Nephron (organoid): ENCODE data around the gene CDC42.

ENCODE experiments used
- H3K27ac Mint-ChIP-seq, 3 experiments: 2 replicates each; pipeline ENCODE4 v1.8.0; 2020; ENCODE audit warnings: mixed read lengths in 3 of 3, mild to moderate bottlenecking in 2 of 3, moderate library complexity in 1 of 3
- H3K27me3 Mint-ChIP-seq: 2 replicates; pipeline ENCODE4 v1.8.0; 2021; ENCODE audit warnings: low read depth, mild to moderate bottlenecking, moderate library complexity, mixed read lengths
- H3K36me3 Mint-ChIP-seq: 2 replicates; pipeline ENCODE4 v1.8.0; 2020; ENCODE audit warnings: low read depth, mixed read lengths
- H3K4me1 Mint-ChIP-seq: 2 replicates; pipeline ENCODE4 v1.8.0; 2020; ENCODE audit warnings: mixed read lengths
- H3K4me3 Mint-ChIP-seq, 3 experiments: 2 replicates each; pipeline ENCODE4 v1.8.0; 2020; ENCODE audit warnings: mild to moderate bottlenecking in 3 of 3, mixed read lengths in 3 of 3, moderate library complexity in 2 of 3
- H3K9me3 Mint-ChIP-seq: 2 replicates; pipeline ENCODE4 v1.8.0; 2020; ENCODE audit warnings: mixed read lengths
- TF ChIP-seq, protein P1 (sequence below), 3 experiments: fragments of 200-600 bp; sonication (generic); IDR thresholded peaks; one replicate each; pipeline ENCODE4 v1.5.0; 2021; ENCODE audit warnings: antibody characterized with exemption in 3 of 3; ENCODE audit not compliant: unreplicated experiment in 3 of 3

Gene CDC42

DNA sequence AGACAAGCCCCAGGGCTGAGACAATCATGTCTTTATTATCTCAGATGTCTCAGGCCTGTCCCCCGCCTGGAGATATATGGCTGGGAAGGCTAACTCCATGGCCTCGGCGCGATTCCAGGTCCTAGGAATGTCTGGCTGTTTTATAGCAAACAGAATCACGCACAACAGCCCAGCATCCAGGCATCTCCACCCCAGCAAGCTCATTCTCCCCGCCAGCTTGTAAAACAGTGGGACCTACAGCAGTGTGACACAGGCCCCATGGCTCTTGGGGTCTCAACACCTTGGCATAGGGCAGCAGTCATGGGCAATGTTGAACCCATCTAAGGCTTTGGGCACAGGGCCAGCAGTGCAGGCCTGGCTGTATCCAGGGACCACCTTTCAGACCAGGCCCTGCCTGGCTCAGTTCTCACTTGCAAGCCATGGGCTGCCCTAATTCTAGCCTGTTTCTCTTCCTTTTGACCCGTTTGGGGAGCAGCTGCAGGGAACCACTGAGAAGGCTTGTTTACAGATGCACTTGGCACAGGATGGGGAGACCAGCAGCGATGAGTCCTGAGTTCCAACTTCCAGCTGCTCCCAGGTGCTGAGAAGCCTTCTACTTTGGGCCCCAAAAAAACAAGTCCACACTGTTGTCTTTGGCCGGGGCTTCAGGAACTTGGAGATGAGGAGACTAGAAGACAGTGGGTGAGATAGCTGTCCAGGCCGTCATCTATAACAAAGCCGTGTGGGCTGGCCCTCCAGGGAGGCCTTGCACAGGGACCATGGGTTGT, 56.0 kb downstream of the CDC42 start:
- H3K27me3 Mint-ChIP-seq: no peaks in the 10 kb centered on the region

DNA sequence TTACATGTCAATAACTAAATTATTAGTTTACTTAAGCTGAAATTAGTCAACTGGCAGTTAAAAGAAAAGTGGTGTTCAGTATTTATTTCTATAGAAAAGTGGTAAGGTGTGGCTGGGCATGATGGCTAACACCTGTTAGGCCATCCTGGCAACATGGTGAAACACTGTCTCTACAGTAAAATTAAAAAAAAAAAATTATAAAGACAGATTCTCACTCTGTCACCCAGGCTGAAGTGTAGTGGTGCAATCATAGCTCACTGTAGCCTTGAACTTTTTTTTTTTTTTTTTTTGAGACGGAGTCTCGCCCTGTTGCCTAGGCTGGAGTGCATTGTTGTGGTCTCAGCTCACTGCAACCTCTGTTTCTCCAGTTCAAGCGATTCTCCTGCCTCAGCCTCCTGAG, 57.5 kb downstream of the CDC42 start:
- TF ChIP-seq, protein P1, sequence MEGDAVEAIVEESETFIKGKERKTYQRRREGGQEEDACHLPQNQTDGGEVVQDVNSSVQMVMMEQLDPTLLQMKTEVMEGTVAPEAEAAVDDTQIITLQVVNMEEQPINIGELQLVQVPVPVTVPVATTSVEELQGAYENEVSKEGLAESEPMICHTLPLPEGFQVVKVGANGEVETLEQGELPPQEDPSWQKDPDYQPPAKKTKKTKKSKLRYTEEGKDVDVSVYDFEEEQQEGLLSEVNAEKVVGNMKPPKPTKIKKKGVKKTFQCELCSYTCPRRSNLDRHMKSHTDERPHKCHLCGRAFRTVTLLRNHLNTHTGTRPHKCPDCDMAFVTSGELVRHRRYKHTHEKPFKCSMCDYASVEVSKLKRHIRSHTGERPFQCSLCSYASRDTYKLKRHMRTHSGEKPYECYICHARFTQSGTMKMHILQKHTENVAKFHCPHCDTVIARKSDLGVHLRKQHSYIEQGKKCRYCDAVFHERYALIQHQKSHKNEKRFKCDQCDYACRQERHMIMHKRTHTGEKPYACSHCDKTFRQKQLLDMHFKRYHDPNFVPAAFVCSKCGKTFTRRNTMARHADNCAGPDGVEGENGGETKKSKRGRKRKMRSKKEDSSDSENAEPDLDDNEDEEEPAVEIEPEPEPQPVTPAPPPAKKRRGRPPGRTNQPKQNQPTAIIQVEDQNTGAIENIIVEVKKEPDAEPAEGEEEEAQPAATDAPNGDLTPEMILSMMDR (IDR thresholded peaks at IDR 0.05; ENCODE audit: unreplicated experiment in 3 of 3): no peak
- peaks cover 74% of the 10 kb centered on the region for H3K4me1 Mint-ChIP-seq
- H3K27me3 Mint-ChIP-seq: no peaks in the 10 kb centered on the region
- no peaks in the 10 kb centered on the region for H3K9me3 Mint-ChIP-seq
- peaks cover 30% of the 10 kb centered on the region for H3K36me3 Mint-ChIP-seq
- H3K4me3 Mint-ChIP-seq: no peak overlapping the region
- H3K27ac Mint-ChIP-seq: peak overlapping the region in 2 of 3 experiments; percentile 98 to 99

More for the DNA sequence above, 56.0 kb downstream of the CDC42 start:
- peaks cover 69% of the 10 kb centered on the region for H3K4me1 Mint-ChIP-seq
- TF ChIP-seq, protein P1 (IDR thresholded peaks at IDR 0.05; ENCODE audit: unreplicated experiment in 3 of 3): no peak
- H3K36me3 Mint-ChIP-seq: peaks cover 32% of the 10 kb centered on the region
- no peaks in the 10 kb centered on the region for H3K9me3 Mint-ChIP-seq
- H3K27ac Mint-ChIP-seq: peak overlapping the region; percentile 98 to 99 (median 98)
- peak overlapping the region in 2 of 3 experiments; percentile 45 to 52 for H3K4me3 Mint-ChIP-seq

DNA sequence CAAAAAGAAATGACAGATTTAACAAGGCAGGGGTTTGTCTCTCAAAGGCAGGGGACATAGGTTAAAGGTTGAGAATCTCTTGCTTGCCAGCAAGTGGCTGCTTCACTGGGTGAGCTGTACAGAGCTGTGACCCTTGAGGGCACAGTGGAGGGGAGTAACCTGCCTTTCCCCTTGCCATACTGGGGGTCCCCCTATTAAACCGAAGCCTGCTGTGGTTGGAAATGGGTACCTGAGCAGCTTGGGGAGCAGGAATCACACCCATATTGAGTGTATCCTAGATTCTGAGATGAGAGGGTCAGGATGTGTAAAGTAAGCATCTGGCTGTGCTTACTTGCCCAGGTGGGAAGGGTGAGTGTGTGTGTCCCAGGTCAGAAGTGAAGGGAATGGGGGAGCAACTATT, 58.6 kb downstream of the CDC42 start:
- H3K27me3 Mint-ChIP-seq: no peaks in the 10 kb centered on the region
- H3K4me3 Mint-ChIP-seq: peak overlapping the region in 2 of 3 experiments; percentile 13 to 40
- H3K9me3 Mint-ChIP-seq: no peaks in the 10 kb centered on the region
- peak overlapping the region; percentile 91 to 96 (median 93) for H3K27ac Mint-ChIP-seq
- TF ChIP-seq, protein P1 (IDR thresholded peaks at IDR 0.05; ENCODE audit: unreplicated experiment in 3 of 3): no peak
- H3K4me1 Mint-ChIP-seq: peaks cover 75% of the 10 kb centered on the region
- peaks cover 22% of the 10 kb centered on the region for H3K36me3 Mint-ChIP-seq

DNA sequence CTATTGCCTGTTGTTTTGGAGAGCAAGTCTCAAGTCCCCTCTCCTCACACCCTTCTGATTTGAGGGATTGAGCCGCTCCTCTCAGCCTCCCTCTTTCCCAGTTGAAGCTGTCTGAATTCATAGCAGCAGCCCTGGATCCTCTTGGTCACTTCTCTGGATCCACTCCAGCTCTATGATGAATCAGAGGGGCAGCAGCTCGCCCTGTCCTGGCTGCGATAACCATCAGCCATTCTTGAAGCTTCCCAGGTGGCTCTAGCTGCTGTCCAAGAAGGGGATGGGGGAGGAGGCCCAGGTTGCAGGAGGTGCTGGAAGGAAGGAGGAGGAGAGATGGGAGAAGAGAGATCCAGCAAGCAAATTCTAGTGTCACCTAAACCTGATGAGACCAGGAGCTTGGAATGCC, 59.1 kb downstream of the CDC42 start:
- H3K27me3 Mint-ChIP-seq: no peaks in the 10 kb centered on the region
- peaks cover 75% of the 10 kb centered on the region for H3K4me1 Mint-ChIP-seq
- no peaks in the 10 kb centered on the region for H3K9me3 Mint-ChIP-seq
- peaks cover 21% of the 10 kb centered on the region for H3K36me3 Mint-ChIP-seq
- H3K27ac Mint-ChIP-seq: peak overlapping the region; percentile 91 to 96 (median 93)
- peak overlapping the region; percentile 26 to 40 (median 36) for H3K4me3 Mint-ChIP-seq
- TF ChIP-seq, protein P1 (IDR thresholded peaks at IDR 0.05; ENCODE audit: unreplicated experiment in 3 of 3): no peak

GRCh38 chr1:22112554-22112953, 60.0 kb downstream of the CDC42 start:
- peaks cover 79% of the 10 kb centered on the region for H3K4me1 Mint-ChIP-seq
- peak overlapping the region; percentile 91 to 96 (median 93) for H3K27ac Mint-ChIP-seq
- TF ChIP-seq, protein P1 (IDR thresholded peaks at IDR 0.05; ENCODE audit: unreplicated experiment in 3 of 3): no peak
- peak overlapping the region; percentile 10 to 26 (median 12) for H3K4me3 Mint-ChIP-seq
- H3K9me3 Mint-ChIP-seq: no peaks in the 10 kb centered on the region
- H3K27me3 Mint-ChIP-seq: no peaks in the 10 kb centered on the region
- peaks cover 18% of the 10 kb centered on the region for H3K36me3 Mint-ChIP-seq
